ENCODE measurements around the gene TRIM72.

TRIM72 gene

DNA sequence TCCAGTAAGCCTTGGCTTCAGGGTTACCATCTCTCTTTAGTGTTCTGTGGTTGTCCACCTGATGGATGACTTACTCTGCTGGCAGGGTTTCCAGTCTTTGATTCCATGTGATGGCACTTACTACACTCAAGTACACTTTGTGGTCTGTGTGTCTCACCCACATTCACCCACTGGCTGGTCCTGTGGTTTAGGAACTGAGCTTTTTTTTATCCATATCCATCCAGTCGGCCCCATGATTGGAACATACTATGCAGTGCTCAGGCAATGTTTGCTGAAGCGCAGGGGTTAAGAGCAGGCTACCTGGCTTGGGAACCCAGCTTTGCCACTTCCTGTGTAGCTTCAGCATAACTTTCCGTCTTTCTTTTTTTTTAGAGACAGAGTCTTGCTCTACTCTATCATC is 36.8 kb upstream of the TRIM72 start:
- H3K27ac ChIP-seq (ENCODE audit: low read depth, low read length): no peak overlapping the region
- peaks cover 35% of the 10 kb centered on the region for H3K4me1 ChIP-seq (ENCODE audit: control insufficient read depth, low read length)
- H3F3A ChIP-seq (ENCODE audit: control insufficient read depth, insufficient read depth): peaks cover 20% of the 10 kb centered on the region
- H3K9me2 ChIP-seq (replicated peaks; ENCODE audit: control insufficient read depth, low read length): no peaks in the 10 kb centered on the region
- H3K27me3 ChIP-seq (ENCODE audit: control insufficient read depth, low read length): no peaks in the 10 kb centered on the region
- peak overlapping the region; percentile 33 for H3K4me2 ChIP-seq (ENCODE audit: low read length)
- H3K9me3 ChIP-seq (ENCODE audit: control insufficient read depth, insufficient read depth, low read length): no peaks in the 10 kb centered on the region
- H3K36me3 ChIP-seq (ENCODE audit: control insufficient read depth, low read length): peaks cover 25% of the 10 kb centered on the region
- no peak overlapping the region for H3K4me3 ChIP-seq (ENCODE audit: low read length)
- peaks cover 35% of the 10 kb centered on the region for H3K79me2 ChIP-seq (ENCODE audit: control insufficient read depth, low read length)
- peaks cover 15% of the 10 kb centered on the region for H4K20me1 ChIP-seq (ENCODE audit: control insufficient read depth, insufficient read depth, low read depth, low read length)
- no peak for TF ChIP-seq EZH2phosphoT487 (IDR thresholded peaks at IDR 0.05; ENCODE audit: borderline replicate concordance, low read length)
- TF ChIP-seq, protein P1, sequence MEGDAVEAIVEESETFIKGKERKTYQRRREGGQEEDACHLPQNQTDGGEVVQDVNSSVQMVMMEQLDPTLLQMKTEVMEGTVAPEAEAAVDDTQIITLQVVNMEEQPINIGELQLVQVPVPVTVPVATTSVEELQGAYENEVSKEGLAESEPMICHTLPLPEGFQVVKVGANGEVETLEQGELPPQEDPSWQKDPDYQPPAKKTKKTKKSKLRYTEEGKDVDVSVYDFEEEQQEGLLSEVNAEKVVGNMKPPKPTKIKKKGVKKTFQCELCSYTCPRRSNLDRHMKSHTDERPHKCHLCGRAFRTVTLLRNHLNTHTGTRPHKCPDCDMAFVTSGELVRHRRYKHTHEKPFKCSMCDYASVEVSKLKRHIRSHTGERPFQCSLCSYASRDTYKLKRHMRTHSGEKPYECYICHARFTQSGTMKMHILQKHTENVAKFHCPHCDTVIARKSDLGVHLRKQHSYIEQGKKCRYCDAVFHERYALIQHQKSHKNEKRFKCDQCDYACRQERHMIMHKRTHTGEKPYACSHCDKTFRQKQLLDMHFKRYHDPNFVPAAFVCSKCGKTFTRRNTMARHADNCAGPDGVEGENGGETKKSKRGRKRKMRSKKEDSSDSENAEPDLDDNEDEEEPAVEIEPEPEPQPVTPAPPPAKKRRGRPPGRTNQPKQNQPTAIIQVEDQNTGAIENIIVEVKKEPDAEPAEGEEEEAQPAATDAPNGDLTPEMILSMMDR (IDR thresholded peaks at IDR 0.05; ENCODE audit: low read depth, low read length, poor library complexity, severe bottlenecking): no peak

DNA sequence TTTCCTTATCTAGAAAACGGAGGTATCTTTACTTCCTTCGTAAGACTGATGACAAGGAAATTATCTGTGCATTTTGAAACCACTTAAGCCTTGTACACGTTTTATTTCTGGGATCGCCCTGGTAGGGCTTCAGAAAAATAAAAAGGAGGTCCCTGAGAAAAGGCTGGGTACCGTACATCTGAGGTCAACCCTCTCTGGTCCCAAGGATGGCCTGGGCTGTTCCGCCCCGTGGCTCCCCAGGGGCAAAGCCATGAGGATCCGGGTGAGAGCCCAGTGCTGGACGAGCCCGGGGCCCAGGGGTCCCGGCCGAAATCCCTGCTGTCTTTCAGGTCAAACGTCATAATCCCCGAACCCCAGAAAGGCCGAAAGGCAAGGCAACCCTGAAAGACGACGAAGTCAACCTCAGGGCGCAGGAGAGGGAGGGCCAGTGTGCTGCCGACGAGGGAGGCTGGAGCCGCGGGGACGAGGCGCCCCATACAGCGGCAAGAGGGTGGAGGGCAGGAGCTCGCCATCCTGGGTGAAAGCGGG is 34.6 kb upstream of the TRIM72 start:
- Histone ChIP-seq H3K9me2 (replicated peaks; ENCODE audit: control insufficient read depth, low read length) (no peaks in the 10 kb centered on the region), H3K4me1 (ENCODE audit: control insufficient read depth, low read length) (peaks cover 44% of the 10 kb centered on the region), H3K36me3 (ENCODE audit: control insufficient read depth, low read length) (peaks cover 46% of the 10 kb centered on the region), H3K4me2 (ENCODE audit: low read length) (peak overlapping the region; percentile 99), H3K27ac (ENCODE audit: low read depth, low read length) (peak overlapping the region; percentile 89), H3K79me2 (ENCODE audit: control insufficient read depth, low read length) (peaks cover 57% of the 10 kb centered on the region), H3F3A (ENCODE audit: control insufficient read depth, insufficient read depth) (peaks cover 37% of the 10 kb centered on the region), H3K4me3 (ENCODE audit: low read length) (peak overlapping the region; percentile 98), H3K9me3 (ENCODE audit: control insufficient read depth, insufficient read depth, low read length) (no peaks in the 10 kb centered on the region), H4K20me1 (ENCODE audit: control insufficient read depth, insufficient read depth, low read depth, low read length) (peaks cover 36% of the 10 kb centered on the region), H3K27me3 (ENCODE audit: control insufficient read depth, low read length) (no peaks in the 10 kb centered on the region)
- no peak for TF ChIP-seq EZH2phosphoT487 (IDR thresholded peaks at IDR 0.05; ENCODE audit: borderline replicate concordance, low read length)
- TF ChIP-seq, protein P1 (IDR thresholded peaks at IDR 0.05; ENCODE audit: low read depth, low read length, poor library complexity, severe bottlenecking): no peak

DNA sequence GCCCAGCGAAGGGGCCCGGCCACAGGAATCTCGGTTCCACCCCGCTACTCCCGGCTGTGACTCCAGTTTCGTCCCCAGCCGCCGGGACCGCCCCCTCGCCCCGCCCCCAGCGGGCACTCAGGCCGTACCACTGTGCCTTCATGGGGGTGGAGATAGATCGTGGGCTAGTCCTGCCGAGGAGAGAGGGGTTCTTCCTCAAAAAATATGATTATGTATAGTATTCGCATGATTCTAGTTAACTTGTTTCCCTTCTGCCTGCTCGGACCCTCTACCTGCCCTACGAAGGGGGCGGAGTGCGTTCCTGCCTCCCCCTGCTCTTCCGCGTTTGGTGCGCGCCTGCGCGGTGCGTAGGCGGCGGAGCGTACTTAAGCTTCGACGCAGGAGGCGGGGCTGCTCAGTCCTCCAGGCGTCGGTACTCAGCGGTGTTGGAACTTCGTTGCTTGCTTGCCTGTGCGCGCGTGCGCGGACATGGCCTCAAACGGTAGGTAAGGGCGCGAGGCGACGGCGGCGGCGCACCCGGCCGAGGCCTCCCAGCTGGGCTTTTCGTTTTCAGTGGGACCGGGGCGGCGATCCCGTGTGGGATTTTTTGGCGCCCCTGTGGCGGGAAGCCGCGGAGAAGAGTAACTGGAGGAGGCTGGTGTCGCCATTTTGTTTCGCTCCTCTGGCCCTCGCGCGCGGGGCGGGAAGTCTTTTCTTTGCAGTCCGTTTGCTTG is 34.0 kb upstream of the TRIM72 start, which contains the start of gene FUS:
Gene FUS (plus strand): TSS at position 393 of the 713 bp plus-strand sequence. CDS start 76 bp downstream, at position 469.
- Histone ChIP-seq H3K9me2 (replicated peaks; ENCODE audit: control insufficient read depth, low read length) (no peaks in the 10 kb centered on the region), H3F3A (ENCODE audit: control insufficient read depth, insufficient read depth) (peaks cover 37% of the 10 kb centered on the region)

More for the DNA sequence above, 34.0 kb upstream of the TRIM72 start, which contains the start of gene FUS:
- Histone ChIP-seq H3K36me3 (ENCODE audit: control insufficient read depth, low read length) (peaks cover 52% of the 10 kb centered on the region), H3K27ac (ENCODE audit: low read depth, low read length) (peak within 1 kb of the TSS; percentile 89), H3K4me3 (ENCODE audit: low read length) (peak within 1 kb of the TSS; percentile 98), H3K27me3 (ENCODE audit: control insufficient read depth, low read length) (no peaks in the 10 kb centered on the region), H3K9me3 (ENCODE audit: control insufficient read depth, insufficient read depth, low read length) (no peaks in the 10 kb centered on the region), H3K79me2 (ENCODE audit: control insufficient read depth, low read length) (peaks cover 63% of the 10 kb centered on the region), H3K4me1 (ENCODE audit: control insufficient read depth, low read length) (peaks cover 44% of the 10 kb centered on the region), H3K4me2 (ENCODE audit: low read length) (peak within 1 kb of the TSS; percentile 99), H4K20me1 (ENCODE audit: control insufficient read depth, insufficient read depth, low read depth, low read length) (peaks cover 38% of the 10 kb centered on the region)
- TF ChIP-seq, protein P1 (IDR thresholded peaks at IDR 0.05; ENCODE audit: low read depth, low read length, poor library complexity, severe bottlenecking): no peak
- no peak for TF ChIP-seq EZH2phosphoT487 (IDR thresholded peaks at IDR 0.05; ENCODE audit: borderline replicate concordance, low read length)
